Neural cell (in vitro differentiated cells): Measurements from ENCODE around the gene SH3RF3.

Source experiments
- EP300 ChIP-seq: fragments of 450-650 bp; conservative IDR thresholded peaks from 2 replicates; pipeline ENCODE4 v1.6.1; 2014; ENCODE audit warnings: antibody characterized with exemption, mild to moderate bottlenecking, moderate library complexity; ENCODE audit not compliant: poor library complexity, severe bottlenecking
- EZH2 ChIP-seq: fragments of 200-600, 300-800 bp; shearing (Covaris generic), sonication (generic); IDR thresholded peaks from 2 replicates; pipeline ENCODE4 v1.6.1; 2014; ENCODE audit warnings: antibody characterized with exemption, low read length, borderline replicate concordance, mild to moderate bottlenecking; ENCODE audit not compliant: insufficient read depth, poor library complexity, severe bottlenecking
- MXI1 ChIP-seq: fragments of 450-650 bp; conservative IDR thresholded peaks from 2 replicates; pipeline ENCODE4 v1.6.1; 2014; ENCODE audit warnings: antibody characterized with exemption, mild to moderate bottlenecking; ENCODE audit not compliant: poor library complexity, severe bottlenecking
- POLR2AphosphoS5 ChIP-seq: IDR thresholded peaks from 2 replicates; pipeline ENCODE4 v1.6.1; 2012
- RAD21 ChIP-seq: fragments of 450-650 bp; conservative IDR thresholded peaks from 2 replicates; pipeline ENCODE4 v1.6.1; 2014; ENCODE audit warnings: antibody characterized with exemption, mild to moderate bottlenecking, moderate library complexity
- TAF1 ChIP-seq: IDR thresholded peaks from 2 replicates; pipeline ENCODE4 v1.6.1; 2012; ENCODE audit warnings: low read depth
- TF ChIP-seq, protein P1 (sequence below): IDR thresholded peaks from 2 replicates; pipeline ENCODE4 v1.6.1; 2012; ENCODE audit warnings: borderline replicate concordance
- TF ChIP-seq, protein P2 (sequence below): fragments of 450-650 bp; IDR thresholded peaks from 2 replicates; pipeline ENCODE4 v1.5.1; 2014; ENCODE audit warnings: antibody characterized with exemption, mild to moderate bottlenecking, moderate library complexity; ENCODE audit not compliant: poor library complexity, severe bottlenecking

DNA sequence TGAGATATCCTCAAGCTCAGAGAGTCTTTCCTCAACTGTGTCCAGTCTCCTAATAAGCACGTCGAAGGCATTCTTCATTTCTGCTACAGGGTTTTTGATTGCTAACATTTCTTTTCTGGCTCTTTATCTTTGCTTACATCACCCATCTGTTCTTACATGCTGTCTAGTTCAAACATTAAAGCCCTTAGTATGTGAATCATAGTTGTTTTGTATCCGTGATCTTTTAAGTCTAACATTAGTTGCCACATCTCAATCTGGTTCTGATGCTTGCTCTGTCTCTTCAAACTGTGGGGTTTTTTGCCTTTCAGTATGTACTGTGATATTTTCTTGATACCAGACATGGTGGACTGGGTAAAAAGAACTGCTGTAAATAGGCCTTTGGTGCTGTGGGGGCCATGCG is 235.2 kb downstream of the SH3RF3 start:
- TF ChIP-seq, protein P1, sequence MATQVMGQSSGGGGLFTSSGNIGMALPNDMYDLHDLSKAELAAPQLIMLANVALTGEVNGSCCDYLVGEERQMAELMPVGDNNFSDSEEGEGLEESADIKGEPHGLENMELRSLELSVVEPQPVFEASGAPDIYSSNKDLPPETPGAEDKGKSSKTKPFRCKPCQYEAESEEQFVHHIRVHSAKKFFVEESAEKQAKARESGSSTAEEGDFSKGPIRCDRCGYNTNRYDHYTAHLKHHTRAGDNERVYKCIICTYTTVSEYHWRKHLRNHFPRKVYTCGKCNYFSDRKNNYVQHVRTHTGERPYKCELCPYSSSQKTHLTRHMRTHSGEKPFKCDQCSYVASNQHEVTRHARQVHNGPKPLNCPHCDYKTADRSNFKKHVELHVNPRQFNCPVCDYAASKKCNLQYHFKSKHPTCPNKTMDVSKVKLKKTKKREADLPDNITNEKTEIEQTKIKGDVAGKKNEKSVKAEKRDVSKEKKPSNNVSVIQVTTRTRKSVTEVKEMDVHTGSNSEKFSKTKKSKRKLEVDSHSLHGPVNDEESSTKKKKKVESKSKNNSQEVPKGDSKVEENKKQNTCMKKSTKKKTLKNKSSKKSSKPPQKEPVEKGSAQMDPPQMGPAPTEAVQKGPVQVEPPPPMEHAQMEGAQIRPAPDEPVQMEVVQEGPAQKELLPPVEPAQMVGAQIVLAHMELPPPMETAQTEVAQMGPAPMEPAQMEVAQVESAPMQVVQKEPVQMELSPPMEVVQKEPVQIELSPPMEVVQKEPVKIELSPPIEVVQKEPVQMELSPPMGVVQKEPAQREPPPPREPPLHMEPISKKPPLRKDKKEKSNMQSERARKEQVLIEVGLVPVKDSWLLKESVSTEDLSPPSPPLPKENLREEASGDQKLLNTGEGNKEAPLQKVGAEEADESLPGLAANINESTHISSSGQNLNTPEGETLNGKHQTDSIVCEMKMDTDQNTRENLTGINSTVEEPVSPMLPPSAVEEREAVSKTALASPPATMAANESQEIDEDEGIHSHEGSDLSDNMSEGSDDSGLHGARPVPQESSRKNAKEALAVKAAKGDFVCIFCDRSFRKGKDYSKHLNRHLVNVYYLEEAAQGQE = no peak
- TF ChIP-seq, protein P2, sequence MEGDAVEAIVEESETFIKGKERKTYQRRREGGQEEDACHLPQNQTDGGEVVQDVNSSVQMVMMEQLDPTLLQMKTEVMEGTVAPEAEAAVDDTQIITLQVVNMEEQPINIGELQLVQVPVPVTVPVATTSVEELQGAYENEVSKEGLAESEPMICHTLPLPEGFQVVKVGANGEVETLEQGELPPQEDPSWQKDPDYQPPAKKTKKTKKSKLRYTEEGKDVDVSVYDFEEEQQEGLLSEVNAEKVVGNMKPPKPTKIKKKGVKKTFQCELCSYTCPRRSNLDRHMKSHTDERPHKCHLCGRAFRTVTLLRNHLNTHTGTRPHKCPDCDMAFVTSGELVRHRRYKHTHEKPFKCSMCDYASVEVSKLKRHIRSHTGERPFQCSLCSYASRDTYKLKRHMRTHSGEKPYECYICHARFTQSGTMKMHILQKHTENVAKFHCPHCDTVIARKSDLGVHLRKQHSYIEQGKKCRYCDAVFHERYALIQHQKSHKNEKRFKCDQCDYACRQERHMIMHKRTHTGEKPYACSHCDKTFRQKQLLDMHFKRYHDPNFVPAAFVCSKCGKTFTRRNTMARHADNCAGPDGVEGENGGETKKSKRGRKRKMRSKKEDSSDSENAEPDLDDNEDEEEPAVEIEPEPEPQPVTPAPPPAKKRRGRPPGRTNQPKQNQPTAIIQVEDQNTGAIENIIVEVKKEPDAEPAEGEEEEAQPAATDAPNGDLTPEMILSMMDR = no peak
- TF ChIP-seq MXI1 (no peak), EP300 (no peak), EZH2 (no peak), POLR2AphosphoS5 (no peak), TAF1 (no peak), RAD21 (no peak)
